Upper lobe of right lung (tissue), 1 donor: ENCODE results near the gene GALNT18. TPM values are rescaled to one million over a fixed set of nuclear protein-coding genes. Genes with fewer than 3 reads are reported as not detected.

Experiments
- ATAC-seq: fragments of 200-7000 bp; cut with Tn5 transposase; one replicate; pipeline ENCODE4 v1.9.1; 2020; ENCODE audit warnings: mild to moderate bottlenecking, moderate library complexity
- DNase-seq: peaks from one replicate; pipeline ENCODE4 v3.0.0-alpha.2; 2020
- H3K27ac ChIP-seq: fragments of 200-600 bp; one replicate; pipeline ENCODE4 v1.8.0; 2022
- H3K27me3 ChIP-seq: fragments of 200-600 bp; one replicate; pipeline ENCODE4 v1.8.0; 2022; ENCODE audit warnings: mild to moderate bottlenecking
- H3K36me3 ChIP-seq: fragments of 200-600 bp; one replicate; pipeline ENCODE4 v1.8.0; 2022
- H3K4me1 ChIP-seq: fragments of 200-600 bp; one replicate; pipeline ENCODE4 v1.8.0; 2022
- H3K4me3 ChIP-seq: fragments of 200-600 bp; one replicate; pipeline ENCODE4 v1.8.0; 2022; ENCODE audit warnings: mild to moderate bottlenecking
- H3K9me3 ChIP-seq: fragments of 200-600 bp; one replicate; pipeline ENCODE4 v1.8.0; 2022
- intact Hi-C: fragments of 100-400 bp; cut with DNase I; formaldehyde crosslinking; loops from one replicate; pipeline ENCODE4 v1.11.0; 2022
- total RNA-seq: library from RNA; stranded (reverse); fragmentation: NEBNext Ultra II Directional; extraction: Animal tissue kit (Norgen Biotek cat#: 25700); gene quantifications from one replicate; pipeline ENCODE4 v1.2.1, GENCODE V29; 2021
- TF ChIP-seq, protein P1 (sequence below): fragments of 200-600 bp; IDR thresholded peaks from one replicate; pipeline ENCODE4 v1.8.0; 2022; ENCODE audit warnings: antibody characterized with exemption
- donor health status: DM: no; HTN: yes; CAD: no; lungs with severe emphysema.

The GALNT18 gene
- total RNA-seq, 1 donor from 2014 or later = 55.5 TPM

DNA sequence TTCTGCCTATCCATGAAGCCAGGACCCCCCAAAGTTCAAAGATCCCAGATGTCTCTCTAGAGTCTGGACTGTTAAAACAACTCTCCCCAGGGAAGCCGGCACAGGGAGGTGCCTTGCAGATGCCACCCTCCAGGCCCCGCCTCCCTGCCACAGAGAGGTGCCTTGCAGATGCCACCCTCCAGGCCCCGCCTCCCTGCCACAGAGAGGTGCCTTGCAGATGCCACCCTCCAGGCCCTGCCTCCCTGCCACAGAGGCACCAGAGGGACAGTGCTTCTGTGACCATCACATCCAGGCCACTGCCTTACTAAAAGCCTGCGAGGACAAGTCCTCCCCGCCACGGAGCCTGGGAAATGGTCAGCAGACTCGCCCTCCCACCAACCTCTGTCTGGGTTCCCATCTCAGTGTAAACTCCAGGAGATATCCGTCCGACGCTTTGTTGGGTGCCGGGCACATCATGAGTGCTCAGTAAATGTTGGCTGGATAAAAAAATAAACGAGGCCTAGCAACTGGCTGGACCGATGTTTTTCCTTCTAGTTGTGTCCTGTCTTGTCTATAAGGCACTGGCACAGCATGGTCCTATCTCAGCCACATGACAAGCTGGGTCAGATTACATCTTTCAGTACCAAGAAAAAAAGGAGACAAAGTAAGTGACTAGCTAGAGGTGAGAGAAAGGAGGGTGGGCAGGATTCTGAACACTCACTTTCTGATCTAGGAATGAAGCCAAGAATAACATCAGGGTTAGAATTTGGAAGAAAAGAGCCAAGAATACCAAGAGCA, 177.6 kb downstream of the GALNT18 start:
- intact Hi-C loops = no loop called here
- H3K36me3 ChIP-seq = no peaks in the 10 kb centered on the region
- ATAC-seq = peak; percentile 33
- peaks cover 13% of the 10 kb centered on the region for H3K4me1 ChIP-seq
- no peak for DNase-seq
- no peak overlapping the region for H3K27ac ChIP-seq
- TF ChIP-seq, protein P1, sequence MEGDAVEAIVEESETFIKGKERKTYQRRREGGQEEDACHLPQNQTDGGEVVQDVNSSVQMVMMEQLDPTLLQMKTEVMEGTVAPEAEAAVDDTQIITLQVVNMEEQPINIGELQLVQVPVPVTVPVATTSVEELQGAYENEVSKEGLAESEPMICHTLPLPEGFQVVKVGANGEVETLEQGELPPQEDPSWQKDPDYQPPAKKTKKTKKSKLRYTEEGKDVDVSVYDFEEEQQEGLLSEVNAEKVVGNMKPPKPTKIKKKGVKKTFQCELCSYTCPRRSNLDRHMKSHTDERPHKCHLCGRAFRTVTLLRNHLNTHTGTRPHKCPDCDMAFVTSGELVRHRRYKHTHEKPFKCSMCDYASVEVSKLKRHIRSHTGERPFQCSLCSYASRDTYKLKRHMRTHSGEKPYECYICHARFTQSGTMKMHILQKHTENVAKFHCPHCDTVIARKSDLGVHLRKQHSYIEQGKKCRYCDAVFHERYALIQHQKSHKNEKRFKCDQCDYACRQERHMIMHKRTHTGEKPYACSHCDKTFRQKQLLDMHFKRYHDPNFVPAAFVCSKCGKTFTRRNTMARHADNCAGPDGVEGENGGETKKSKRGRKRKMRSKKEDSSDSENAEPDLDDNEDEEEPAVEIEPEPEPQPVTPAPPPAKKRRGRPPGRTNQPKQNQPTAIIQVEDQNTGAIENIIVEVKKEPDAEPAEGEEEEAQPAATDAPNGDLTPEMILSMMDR = no peak
- no peaks in the 10 kb centered on the region for H3K9me3 ChIP-seq
- no peaks in the 10 kb centered on the region for H3K27me3 ChIP-seq
- H3K4me3 ChIP-seq = no peak overlapping the region

- Histone ChIP-seq H3K36me3 (no peaks in the 10 kb centered on the region), H3K9me3 (no peaks in the 10 kb centered on the region), H3K4me3 (no peak overlapping the region), H3K27ac (no peak overlapping the region), H3K4me1 (peaks cover 13% of the 10 kb centered on the region), H3K27me3 (no peaks in the 10 kb centered on the region)
- intact Hi-C loops = no loop called here
- TF ChIP-seq, protein P1 = no peak
- no peak for DNase-seq
- no peak for ATAC-seq
Observed at GRCh38 chr11:11442791-11443190, 179.0 kb downstream of the GALNT18 start.

DNA sequence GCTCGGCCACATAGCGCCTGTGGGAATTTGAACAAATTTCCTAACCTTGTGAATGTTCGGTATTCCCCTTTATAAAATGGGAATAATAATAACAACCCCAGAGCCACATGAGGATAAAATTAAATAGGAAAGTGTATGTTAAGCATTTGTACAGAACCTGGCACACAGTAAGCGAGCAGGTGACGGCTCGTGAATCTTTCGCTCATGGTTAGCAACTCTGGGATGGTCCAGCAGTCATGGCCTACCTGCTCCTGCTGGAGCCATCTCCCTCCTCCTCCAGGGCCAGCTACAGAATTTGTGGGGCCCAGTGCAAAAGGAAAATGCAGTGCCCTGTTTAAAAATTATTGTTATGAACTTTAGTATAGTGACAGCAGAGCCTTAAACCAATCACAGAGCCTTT, 180.3 kb downstream of the GALNT18 start:
- Histone ChIP-seq H3K27me3 (no peaks in the 10 kb centered on the region), H3K4me3 (no peak overlapping the region), H3K4me1 (peaks cover 13% of the 10 kb centered on the region), H3K36me3 (no peaks in the 10 kb centered on the region), H3K9me3 (no peaks in the 10 kb centered on the region), H3K27ac (no peak overlapping the region)
- intact Hi-C loops = no loop called here
- TF ChIP-seq, protein P1 = no peak
- ATAC-seq = no peak
- DNase-seq = no peak

DNA sequence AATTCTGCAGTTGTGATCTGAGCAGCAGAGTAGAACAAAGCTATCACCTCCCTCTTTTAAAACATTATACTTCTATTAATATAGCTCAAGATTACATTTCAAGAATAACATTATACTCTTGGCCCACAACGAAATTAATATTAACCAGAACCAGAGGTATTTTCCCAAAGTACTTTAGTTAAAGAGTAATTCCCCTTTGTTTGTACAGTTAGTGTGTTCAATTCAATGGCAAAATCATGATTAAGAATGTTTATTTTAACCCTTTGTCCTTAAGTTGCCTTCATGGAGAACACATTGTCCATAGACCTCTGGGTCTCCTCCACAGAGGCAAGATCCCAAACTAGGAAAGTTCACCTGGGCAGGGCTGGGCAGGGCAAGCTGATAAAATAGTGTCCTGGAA, 180.7 kb downstream of the GALNT18 start:
- Histone ChIP-seq H3K4me1 (peaks cover 13% of the 10 kb centered on the region), H3K27ac (no peak overlapping the region), H3K4me3 (no peak overlapping the region), H3K36me3 (no peaks in the 10 kb centered on the region), H3K9me3 (no peaks in the 10 kb centered on the region), H3K27me3 (no peaks in the 10 kb centered on the region)
- intact Hi-C loops = no loop called here
- ATAC-seq (no peak), DNase-seq (no peak)
- TF ChIP-seq, protein P1 = no peak

DNA sequence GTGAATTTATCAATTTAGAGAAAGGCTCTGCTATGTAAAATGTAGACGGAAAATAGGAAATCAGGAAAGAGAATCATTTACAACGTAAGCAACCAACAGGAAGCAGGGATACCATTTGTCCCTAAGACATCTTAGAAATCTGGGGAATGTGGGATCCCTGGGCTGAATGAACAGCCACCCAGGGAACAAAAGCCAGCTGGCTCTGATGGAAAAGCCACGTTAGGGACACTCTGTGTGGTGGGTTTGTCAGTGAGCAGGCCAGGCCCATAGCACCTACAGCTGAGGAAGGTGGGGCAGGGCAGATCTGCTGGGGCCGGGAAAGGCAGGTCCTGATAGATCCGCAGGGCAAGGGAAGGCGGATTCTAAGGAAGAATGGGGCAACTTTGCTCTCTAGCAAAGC, 181.7 kb downstream of the GALNT18 start:
- Histone ChIP-seq H3K9me3 (no peaks in the 10 kb centered on the region), H3K36me3 (no peaks in the 10 kb centered on the region), H3K27ac (no peak overlapping the region), H3K4me3 (no peak overlapping the region), H3K27me3 (no peaks in the 10 kb centered on the region), H3K4me1 (peaks cover 13% of the 10 kb centered on the region)
- DNase-seq (no peak), ATAC-seq (no peak)
- intact Hi-C loops = no loop called here
- TF ChIP-seq, protein P1 = no peak
